GM12891 (cell line): ENCODE measurements around the gene HAUS3.

Source experiments
- PAX5 ChIP-seq: IDR thresholded peaks from 2 replicates; pipeline ENCODE4 v1.6.1; 2011; ENCODE audit warnings: low read length, moderate library complexity, mild to moderate bottlenecking; ENCODE audit not compliant: insufficient read depth, severe bottlenecking
- POLR2A ChIP-seq: IDR thresholded peaks from 2 replicates; pipeline ENCODE4 v1.6.1; 2011; ENCODE audit warnings: low read depth, low read length, control low read depth
- POLR2AphosphoS5 ChIP-seq: IDR thresholded peaks from 2 replicates; pipeline ENCODE4 v1.6.1; 2011; ENCODE audit warnings: low read depth, low read length, control low read depth
- POU2F2 ChIP-seq: IDR thresholded peaks from 2 replicates; pipeline ENCODE4 v1.6.1; 2011; ENCODE audit warnings: low read depth, mild to moderate bottlenecking, control low read depth, low read length, moderate library complexity
- SPI1 ChIP-seq: IDR thresholded peaks from 2 replicates; pipeline ENCODE4 v1.6.1; 2011; ENCODE audit warnings: low read depth, low read length, control low read depth
- TAF1 ChIP-seq: IDR thresholded peaks from 2 replicates; pipeline ENCODE4 v1.6.1; 2011; ENCODE audit warnings: low read depth, low read length, control low read depth

GRCh38 chr4:2252530-2253091 is 10.7 kb upstream of the HAUS3 start:
- TF ChIP-seq POLR2AphosphoS5: no peak
- TF ChIP-seq POLR2A: no peak
- no peak for TF ChIP-seq TAF1
- no peak for TF ChIP-seq POU2F2
- TF ChIP-seq SPI1: no peak
- no peak for TF ChIP-seq PAX5
